ENCODE measurements around the gene CRKL. TPM values are rescaled to one million over a fixed set of nuclear protein-coding genes. Genes with fewer than 3 reads are reported as not detected.

CRKL gene, protein sequence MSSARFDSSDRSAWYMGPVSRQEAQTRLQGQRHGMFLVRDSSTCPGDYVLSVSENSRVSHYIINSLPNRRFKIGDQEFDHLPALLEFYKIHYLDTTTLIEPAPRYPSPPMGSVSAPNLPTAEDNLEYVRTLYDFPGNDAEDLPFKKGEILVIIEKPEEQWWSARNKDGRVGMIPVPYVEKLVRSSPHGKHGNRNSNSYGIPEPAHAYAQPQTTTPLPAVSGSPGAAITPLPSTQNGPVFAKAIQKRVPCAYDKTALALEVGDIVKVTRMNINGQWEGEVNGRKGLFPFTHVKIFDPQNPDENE
- total RNA-seq (2022) = 68.0 and 69.9 TPM in 2 replicates
- percentile 86 among the genes with signal in this experiment for Bru-seq, nascent RNA
- BruChase-seq, experiment 1, labeled RNA remaining after a 6-hour chase = percentile 91 among the genes with signal in this experiment
- BruChase-seq, experiment 2, labeled RNA remaining after a 2-hour chase = percentile 96 among the genes with signal in this experiment
- long read RNA-seq, full-length matches to known transcripts = 39 of 60 reads
- long read RNA-seq, partial matches to known transcripts = 4 of 60 reads
- long read RNA-seq, other reads (novel, unspliced or antisense) = 17 of 60 reads

DNA sequence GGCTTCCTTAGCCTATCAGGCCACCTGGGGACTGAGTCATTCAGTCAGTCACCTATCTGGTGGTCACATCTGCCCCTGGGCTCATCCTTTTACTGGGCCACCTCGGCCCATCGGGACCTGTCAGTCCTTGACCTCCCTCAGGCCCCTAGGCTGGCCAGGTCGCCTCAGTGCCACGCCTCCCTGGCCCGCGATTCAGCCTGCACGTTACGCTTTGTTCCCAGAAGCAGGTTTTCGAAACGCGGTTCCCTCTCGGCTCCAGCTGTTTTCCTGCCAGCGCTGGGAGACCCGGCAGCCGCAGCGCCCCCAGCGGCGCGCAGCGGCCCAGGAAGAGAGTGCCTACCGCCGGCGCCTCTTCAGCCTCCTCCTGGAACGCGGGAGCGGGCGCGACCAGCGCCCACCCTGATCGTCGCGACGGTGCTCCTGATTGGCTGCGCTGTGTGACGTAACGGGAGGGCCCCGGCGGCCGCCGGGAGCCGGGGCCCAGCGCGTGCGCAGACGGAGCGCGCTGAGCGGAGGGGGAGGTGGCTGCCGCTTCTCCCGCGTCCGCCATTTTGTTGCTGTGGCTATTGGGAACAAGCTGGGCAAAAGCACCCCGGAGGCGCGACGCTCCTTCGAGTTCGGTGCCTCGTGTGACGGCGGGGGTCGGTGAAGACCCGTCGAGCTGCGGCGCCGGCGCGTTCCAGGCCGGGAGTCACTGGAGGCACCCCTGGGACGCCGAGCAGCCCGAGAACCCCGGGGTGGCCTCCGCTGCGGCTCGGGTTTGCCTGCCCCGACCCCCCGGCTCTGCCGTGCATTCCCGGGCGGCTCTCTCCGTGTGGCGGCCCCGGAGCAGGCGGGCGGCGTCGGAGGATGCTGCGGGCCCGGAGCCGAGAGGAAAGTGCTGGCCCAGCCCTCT lies at the start of gene CRKL:
CRKL (plus strand) TSS at position 492 of the 895 bp plus-strand sequence. CDS start 528 bp downstream, outside the sequence.
- Mint-ChIP-seq H3K4me3 (ENCODE audit: low read depth, unreplicated experiment) (peak within 1 kb of the TSS; percentile 76), H3K9me3 (ENCODE audit: low read depth, unreplicated experiment) (no peaks in the 10 kb centered on the region), H3K36me3 (ENCODE audit: insufficient read depth, unreplicated experiment) (peaks cover 56% of the 10 kb centered on the region), H3K27ac (ENCODE audit: unreplicated experiment) (peak within 1 kb of the TSS; percentile 81), H3K4me1 (ENCODE audit: low read depth, unreplicated experiment) (peaks cover 21% of the 10 kb centered on the region), H3K27me3 (ENCODE audit: unreplicated experiment) (no peaks in the 10 kb centered on the region)
- peak; percentile 97 for DNase-seq
- TF ChIP-seq, protein P1, sequence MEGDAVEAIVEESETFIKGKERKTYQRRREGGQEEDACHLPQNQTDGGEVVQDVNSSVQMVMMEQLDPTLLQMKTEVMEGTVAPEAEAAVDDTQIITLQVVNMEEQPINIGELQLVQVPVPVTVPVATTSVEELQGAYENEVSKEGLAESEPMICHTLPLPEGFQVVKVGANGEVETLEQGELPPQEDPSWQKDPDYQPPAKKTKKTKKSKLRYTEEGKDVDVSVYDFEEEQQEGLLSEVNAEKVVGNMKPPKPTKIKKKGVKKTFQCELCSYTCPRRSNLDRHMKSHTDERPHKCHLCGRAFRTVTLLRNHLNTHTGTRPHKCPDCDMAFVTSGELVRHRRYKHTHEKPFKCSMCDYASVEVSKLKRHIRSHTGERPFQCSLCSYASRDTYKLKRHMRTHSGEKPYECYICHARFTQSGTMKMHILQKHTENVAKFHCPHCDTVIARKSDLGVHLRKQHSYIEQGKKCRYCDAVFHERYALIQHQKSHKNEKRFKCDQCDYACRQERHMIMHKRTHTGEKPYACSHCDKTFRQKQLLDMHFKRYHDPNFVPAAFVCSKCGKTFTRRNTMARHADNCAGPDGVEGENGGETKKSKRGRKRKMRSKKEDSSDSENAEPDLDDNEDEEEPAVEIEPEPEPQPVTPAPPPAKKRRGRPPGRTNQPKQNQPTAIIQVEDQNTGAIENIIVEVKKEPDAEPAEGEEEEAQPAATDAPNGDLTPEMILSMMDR (IDR thresholded peaks at IDR 0.05; ENCODE audit: unreplicated experiment) = peak; percentile 90
- BruUV-seq (replicated peaks) = TSS peak; percentile 86
- intact Hi-C loops (cut with micrococcal nuclease; ENCODE audit: unreplicated experiment) = loop anchor here (5.0 kb wide), 1 partner anchor 35 kb away; no protein-coding TSS in a partner anchor
- CTCF ChIA-PET = interaction anchor here (0.6 to 1.9 kb wide), 9 partner anchors 9 to 55 kb away, joined by 3 to 19 read pairs (median 4); no protein-coding TSS in a partner anchor

DNA sequence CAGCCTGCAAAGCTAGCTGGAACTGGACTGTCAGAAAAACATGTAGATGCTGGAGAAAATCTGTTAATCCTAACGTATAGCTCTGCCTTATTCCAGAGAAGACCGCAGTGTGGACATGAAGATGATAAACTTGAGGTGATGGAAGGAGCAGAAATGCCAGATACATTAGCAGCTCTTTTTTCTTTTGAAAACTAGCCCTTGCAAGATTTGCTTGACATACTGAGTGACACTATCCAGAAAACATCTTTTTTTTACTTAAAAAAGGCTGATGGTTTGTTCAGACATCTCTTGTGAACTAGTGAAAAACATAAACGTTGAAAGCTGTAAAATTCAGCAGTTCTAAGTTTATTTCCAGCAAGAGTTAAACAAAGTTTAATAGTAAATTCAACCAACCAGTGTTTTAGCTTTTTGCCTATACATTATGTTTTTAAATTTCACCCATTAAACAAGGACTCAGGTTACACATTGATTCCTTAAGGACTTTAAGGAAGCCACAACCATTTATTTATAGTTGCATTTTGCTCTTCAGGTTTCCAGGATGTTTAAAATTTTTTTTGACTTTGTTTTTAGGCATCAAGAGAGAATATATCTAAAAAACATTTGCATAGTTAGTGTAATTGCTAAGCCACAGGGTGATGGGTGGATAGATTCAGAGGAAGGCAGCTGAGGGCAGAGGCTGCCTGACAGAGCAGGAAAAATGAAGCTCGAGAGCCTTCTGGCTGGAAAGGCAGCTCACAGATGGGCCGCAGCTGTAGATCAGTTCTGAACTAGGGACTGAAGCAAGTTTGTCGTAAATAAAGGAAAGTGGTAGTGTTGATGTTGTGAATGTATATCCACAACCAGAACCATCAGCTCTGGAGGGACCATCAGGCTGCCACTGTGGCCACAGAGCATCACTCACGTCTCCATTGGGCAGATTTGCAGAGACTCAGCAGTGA lies 48.9 kb upstream of the CRKL start:
- CTCF ChIA-PET = interaction anchor here (0.6 to 1.3 kb wide), 3 partner anchors 17 to 33 kb away, joined by 3 to 4 read pairs (median 3); no protein-coding TSS in a partner anchor
- intact Hi-C loops (cut with micrococcal nuclease; ENCODE audit: unreplicated experiment) = no loop called here
- Mint-ChIP-seq H3K4me1 (ENCODE audit: low read depth, unreplicated experiment) (peaks cover 24% of the 10 kb centered on the region), H3K36me3 (ENCODE audit: insufficient read depth, unreplicated experiment) (peaks cover 7% of the 10 kb centered on the region), H3K27me3 (ENCODE audit: unreplicated experiment) (no peaks in the 10 kb centered on the region), H3K27ac (ENCODE audit: unreplicated experiment) (no peak overlapping the region), H3K9me3 (ENCODE audit: low read depth, unreplicated experiment) (no peaks in the 10 kb centered on the region), H3K4me3 (ENCODE audit: low read depth, unreplicated experiment) (no peak overlapping the region)
- DNase-seq = no peak
- BruUV-seq (replicated peaks) = no TSS peak
- TF ChIP-seq, protein P1 (IDR thresholded peaks at IDR 0.05; ENCODE audit: unreplicated experiment) = no peak

DNA sequence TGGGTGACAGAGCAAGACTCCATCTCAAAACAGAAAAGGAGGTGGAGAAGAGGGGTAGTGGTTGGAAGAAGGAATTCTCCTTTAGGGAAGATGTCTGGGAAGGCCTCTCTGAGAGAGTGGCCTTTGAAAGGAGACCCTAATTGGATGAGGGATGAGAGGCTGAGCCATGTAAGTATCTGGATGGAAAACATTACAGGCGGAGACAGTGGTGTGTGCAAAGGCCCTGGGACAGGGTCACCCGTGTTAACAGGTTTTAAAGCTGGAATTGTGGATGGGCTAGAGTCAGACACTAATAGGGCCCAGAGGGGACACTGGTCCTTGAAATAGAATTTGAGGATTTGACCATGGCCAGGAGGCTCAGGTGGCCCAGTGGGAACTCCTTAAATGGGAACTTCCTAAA lies 48.0 kb upstream of the CRKL start:
- H3K4me3 Mint-ChIP-seq (ENCODE audit: low read depth, unreplicated experiment) = no peak overlapping the region
- no peaks in the 10 kb centered on the region for H3K9me3 Mint-ChIP-seq (ENCODE audit: low read depth, unreplicated experiment)
- H3K27me3 Mint-ChIP-seq (ENCODE audit: unreplicated experiment) = no peaks in the 10 kb centered on the region
- TF ChIP-seq, protein P1 (IDR thresholded peaks at IDR 0.05; ENCODE audit: unreplicated experiment) = no peak
- intact Hi-C loops (cut with micrococcal nuclease; ENCODE audit: unreplicated experiment) = no loop called here
- BruUV-seq (replicated peaks) = no TSS peak
- DNase-seq = no peak
- H3K4me1 Mint-ChIP-seq (ENCODE audit: low read depth, unreplicated experiment) = peaks cover 24% of the 10 kb centered on the region
- CTCF ChIA-PET = no interaction called here
- H3K36me3 Mint-ChIP-seq (ENCODE audit: insufficient read depth, unreplicated experiment) = peaks cover 9% of the 10 kb centered on the region
- H3K27ac Mint-ChIP-seq (ENCODE audit: unreplicated experiment) = no peak overlapping the region
